ENCODE data around the gene ZNF442.
"Not testable (repeated sequence)": the region's sequence is repeated elsewhere in the genome, so short reads cannot be mapped to it uniquely, and the experiment has no call there.

ZNF442 gene

DNA sequence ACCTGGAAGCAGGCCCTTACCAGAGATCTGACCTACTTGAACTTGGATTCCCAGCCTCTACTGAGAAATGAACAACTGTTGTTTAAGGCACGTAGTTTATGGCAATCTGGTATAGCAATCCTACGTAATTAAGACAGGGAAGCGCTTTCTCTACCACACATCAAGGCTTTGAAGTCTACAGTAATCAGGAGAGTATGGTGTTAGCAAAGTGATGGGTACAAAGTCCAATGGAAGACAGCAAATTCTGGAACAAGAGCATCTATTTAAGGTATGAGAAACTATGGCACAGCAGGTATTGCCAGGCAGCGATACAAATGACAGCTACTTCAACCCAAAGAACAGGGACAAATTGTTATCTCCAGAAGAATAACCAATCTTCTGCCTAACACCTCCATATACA lies 35.1 kb downstream of the ZNF442 start:
- TF ChIP-seq, protein P1, sequence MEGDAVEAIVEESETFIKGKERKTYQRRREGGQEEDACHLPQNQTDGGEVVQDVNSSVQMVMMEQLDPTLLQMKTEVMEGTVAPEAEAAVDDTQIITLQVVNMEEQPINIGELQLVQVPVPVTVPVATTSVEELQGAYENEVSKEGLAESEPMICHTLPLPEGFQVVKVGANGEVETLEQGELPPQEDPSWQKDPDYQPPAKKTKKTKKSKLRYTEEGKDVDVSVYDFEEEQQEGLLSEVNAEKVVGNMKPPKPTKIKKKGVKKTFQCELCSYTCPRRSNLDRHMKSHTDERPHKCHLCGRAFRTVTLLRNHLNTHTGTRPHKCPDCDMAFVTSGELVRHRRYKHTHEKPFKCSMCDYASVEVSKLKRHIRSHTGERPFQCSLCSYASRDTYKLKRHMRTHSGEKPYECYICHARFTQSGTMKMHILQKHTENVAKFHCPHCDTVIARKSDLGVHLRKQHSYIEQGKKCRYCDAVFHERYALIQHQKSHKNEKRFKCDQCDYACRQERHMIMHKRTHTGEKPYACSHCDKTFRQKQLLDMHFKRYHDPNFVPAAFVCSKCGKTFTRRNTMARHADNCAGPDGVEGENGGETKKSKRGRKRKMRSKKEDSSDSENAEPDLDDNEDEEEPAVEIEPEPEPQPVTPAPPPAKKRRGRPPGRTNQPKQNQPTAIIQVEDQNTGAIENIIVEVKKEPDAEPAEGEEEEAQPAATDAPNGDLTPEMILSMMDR (IDR thresholded peaks at IDR 0.05; ENCODE audit: control extremely low read depth, extremely low read depth, low read depth, missing control alignments), result no peak
- no peak for DNase-seq (ENCODE audit: extremely low spot score)
- POLR2A ChIA-PET, result no interaction called here
- CTCF ChIA-PET, result interaction anchor here (1.0 kb wide), 1 partner anchor 30 kb away, joined by 3 read pairs; no protein-coding TSS in a partner anchor

GRCh38 chr19:12325690-12326089 lies 39.8 kb downstream of the ZNF442 start:
- ChIA-PET POLR2A (no interaction called here), CTCF (no interaction called here)
- TF ChIP-seq, protein P1 (IDR thresholded peaks at IDR 0.05; ENCODE audit: control extremely low read depth, extremely low read depth, low read depth, missing control alignments), result no peak
- no peak for DNase-seq (ENCODE audit: extremely low spot score)

DNA sequence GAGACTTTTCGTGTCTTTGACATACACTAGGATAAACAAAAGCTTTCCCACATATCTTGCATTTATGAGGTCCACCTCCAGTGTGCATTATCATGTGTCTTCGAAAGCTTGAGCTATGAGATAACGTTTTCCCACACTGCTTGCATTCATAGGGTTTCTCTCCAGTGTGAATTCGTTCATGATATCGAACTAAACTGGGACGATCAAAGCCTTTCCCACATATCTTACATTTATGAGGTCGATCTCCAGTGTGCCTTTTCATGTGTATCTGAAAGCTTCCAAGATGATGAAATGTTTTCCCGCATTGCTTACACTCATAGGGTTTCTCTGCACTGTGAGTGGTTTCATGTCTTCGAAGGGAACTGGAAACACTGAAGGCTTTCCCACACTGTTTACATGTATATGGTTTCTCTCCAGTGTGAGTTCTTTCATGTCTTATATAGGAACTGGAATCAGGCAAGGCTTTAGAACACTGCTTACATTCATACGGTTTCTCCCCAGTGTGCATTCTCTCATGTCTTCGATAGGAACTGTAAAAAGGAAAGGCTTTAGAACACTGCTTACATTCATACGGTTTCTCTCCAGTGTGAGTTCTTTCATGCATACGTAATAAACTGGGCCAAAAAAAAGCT lies 46.6 kb downstream of the ZNF442 start:
- ChIA-PET POLR2A (no interaction called here), CTCF (no interaction called here)
- TF ChIP-seq, protein P1 (IDR thresholded peaks at IDR 0.05; ENCODE audit: control extremely low read depth, extremely low read depth, low read depth, missing control alignments), result no peak
- DNase-seq (ENCODE audit: extremely low spot score), result no peak

DNA sequence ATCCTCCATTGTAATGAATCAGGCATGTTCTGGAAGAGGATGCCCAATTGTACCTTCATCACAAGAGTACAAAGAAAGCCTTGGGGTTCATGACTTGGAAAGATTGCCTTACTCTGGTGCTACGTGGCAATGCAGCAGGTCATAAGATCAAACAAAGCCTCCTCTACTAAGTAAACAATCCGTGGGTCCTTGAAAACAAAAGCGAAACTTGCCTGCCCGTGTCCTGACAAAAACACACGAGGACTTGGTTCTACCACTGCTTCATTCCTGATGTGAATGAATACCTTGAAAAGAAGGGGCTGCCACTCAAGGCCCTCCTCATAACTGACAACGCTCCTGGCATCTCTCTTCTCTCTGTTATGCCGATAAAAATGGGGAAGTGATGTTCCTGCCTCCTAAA lies 50.9 kb downstream of the ZNF442 start:
- TF ChIP-seq, protein P1 (IDR thresholded peaks at IDR 0.05; ENCODE audit: control extremely low read depth, extremely low read depth, low read depth, missing control alignments), result no peak
- no peak for DNase-seq (ENCODE audit: extremely low spot score)
- POLR2A ChIA-PET, result no interaction called here
- CTCF ChIA-PET, result no interaction called here

- POLR2A ChIA-PET; DNase-seq (ENCODE audit: extremely low spot score); CTCF ChIA-PET: not testable (repeated sequence)
Observed at GRCh38 chr19:12308891-12309290, 56.6 kb downstream of the ZNF442 start.

Data from GM10248 (cell line).